ENCODE measurements around the gene C1orf167. TPM values are rescaled to one million over a fixed set of nuclear protein-coding genes. Genes with fewer than 3 reads are reported as not detected.
A peak's percentile ranks its signal among the peaks of the same experiment; 100 is the strongest.

Gene C1orf167
- total RNA-seq, 2 experiments from 2014 or later: not detected

GRCh38 chr1:11805422-11806306, 43.7 kb downstream of the C1orf167 start, which contains the start of the genes CLCN6 and MTHFR:
Gene CLCN6, plus strand, starts transcription at chr1:11806191. Its CDS starts 72 bp downstream, at chr1:11806263.
Gene MTHFR, minus strand, starts transcription at chr1:11805964. Its CDS starts 2,848 bp downstream, at chr1:11803116.
- Mint-ChIP-seq H3K4me1 (peaks cover 49% of the 10 kb centered on the region), H3K36me3 (peaks cover 4% of the 10 kb centered on the region), H3K27me3 (no peaks in the 10 kb centered on the region), H3K9me3 (no peaks in the 10 kb centered on the region), H3K4me3 (peak within 1 kb of the TSS; percentile 93), H3K27ac (peak within 1 kb of the TSS; percentile 87)
- DNase-seq: peak; percentile 99

- no peak for DNase-seq
- Mint-ChIP-seq H3K27me3 (no peaks in the 10 kb centered on the region), H3K4me1 (peaks cover 49% of the 10 kb centered on the region), H3K27ac (peak overlapping the region; percentile 87), H3K36me3 (peaks cover 4% of the 10 kb centered on the region), H3K9me3 (no peaks in the 10 kb centered on the region), H3K4me3 (peak overlapping the region; percentile 93)
These were observed 44.4 kb downstream of the C1orf167 start for GRCh38 chr1:11806307-11806936.

DNA sequence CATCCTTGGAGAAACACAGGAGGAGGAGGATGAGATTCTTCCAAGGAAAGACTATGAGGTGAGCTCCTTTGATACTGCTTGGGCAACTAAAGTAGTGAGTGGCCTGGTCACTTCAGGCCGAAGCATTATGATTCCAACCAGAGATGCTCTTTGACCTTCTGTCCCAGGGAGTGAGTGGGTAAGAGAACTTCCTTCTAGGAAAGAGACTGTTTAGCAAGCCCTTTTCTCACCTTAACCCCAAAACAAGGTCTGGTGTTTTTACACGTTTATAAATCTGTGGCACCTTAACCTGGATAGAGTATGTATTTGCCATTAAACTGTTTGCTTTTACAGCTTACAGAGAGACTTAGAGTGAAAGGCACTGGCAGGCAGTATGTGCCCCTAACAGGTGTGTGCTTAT, 45.1 kb downstream of the C1orf167 start:
- no peaks in the 10 kb centered on the region for H3K9me3 Mint-ChIP-seq
- no peaks in the 10 kb centered on the region for H3K27me3 Mint-ChIP-seq
- peak overlapping the region; percentile 93 for H3K4me3 Mint-ChIP-seq
- peaks cover 10% of the 10 kb centered on the region for H3K36me3 Mint-ChIP-seq
- peak overlapping the region; percentile 87 for H3K27ac Mint-ChIP-seq
- DNase-seq: no peak
- H3K4me1 Mint-ChIP-seq: peaks cover 50% of the 10 kb centered on the region

- Mint-ChIP-seq H3K9me3 (no peaks in the 10 kb centered on the region), H3K27me3 (no peaks in the 10 kb centered on the region), H3K36me3 (peaks cover 14% of the 10 kb centered on the region), H3K4me1 (peaks cover 11% of the 10 kb centered on the region), H3K27ac (no peak overlapping the region), H3K4me3 (no peak overlapping the region)
- no peak for DNase-seq
These were observed 51.0 kb downstream of the C1orf167 start for GRCh38 chr1:11813021-11813420.

DNA sequence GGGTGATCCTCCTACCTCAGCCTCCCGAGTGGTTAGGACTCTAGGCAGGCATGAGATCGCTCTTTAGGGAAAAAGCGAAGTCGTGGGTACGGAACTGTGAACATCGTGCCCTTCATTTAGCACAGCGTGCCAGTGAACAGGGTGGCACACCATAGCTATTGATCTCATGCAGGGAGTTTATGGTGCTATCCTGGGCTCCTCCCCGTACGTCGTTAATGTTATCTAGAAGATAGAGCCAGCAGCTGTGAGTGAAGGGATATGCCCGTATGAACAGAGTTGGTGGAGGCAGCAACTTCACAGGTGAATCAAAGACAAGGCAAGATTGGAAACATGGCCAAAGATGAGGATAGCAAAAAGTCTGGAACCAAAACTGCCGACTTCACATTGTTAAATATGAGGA, 55.2 kb downstream of the C1orf167 start:
- Mint-ChIP-seq H3K36me3 (peaks cover 8% of the 10 kb centered on the region), H3K4me3 (no peak overlapping the region), H3K27me3 (no peaks in the 10 kb centered on the region), H3K27ac (no peak overlapping the region), H3K4me1 (peaks cover 2% of the 10 kb centered on the region), H3K9me3 (no peaks in the 10 kb centered on the region)
- DNase-seq: no peak

GRCh38 chr1:11822091-11822490, 60.1 kb downstream of the C1orf167 start:
- DNase-seq: no peak
- Mint-ChIP-seq H3K36me3 (peaks cover 6% of the 10 kb centered on the region), H3K4me1 (no peaks in the 10 kb centered on the region), H3K27me3 (no peaks in the 10 kb centered on the region), H3K27ac (no peak overlapping the region), H3K9me3 (no peaks in the 10 kb centered on the region), H3K4me3 (no peak overlapping the region)

GRCh38 chr1:11823366-11824137, 61.6 kb downstream of the C1orf167 start:
- Mint-ChIP-seq H3K27me3 (no peaks in the 10 kb centered on the region), H3K9me3 (no peaks in the 10 kb centered on the region), H3K4me3 (no peak overlapping the region), H3K4me1 (no peaks in the 10 kb centered on the region), H3K27ac (no peak overlapping the region), H3K36me3 (peaks cover 4% of the 10 kb centered on the region)
- no peak for DNase-seq

- Mint-ChIP-seq H3K9me3 (no peaks in the 10 kb centered on the region), H3K27me3 (no peaks in the 10 kb centered on the region)
- no peak for DNase-seq
These were observed 63.1 kb downstream of the C1orf167 start for GRCh38 chr1:11825131-11825530.

GRCh38 chr1:11826946-11827345, 65.0 kb downstream of the C1orf167 start:
- Mint-ChIP-seq H3K36me3 (peaks cover 3% of the 10 kb centered on the region), H3K4me1 (no peaks in the 10 kb centered on the region), H3K27ac (no peak overlapping the region), H3K4me3 (no peak overlapping the region), H3K27me3 (no peaks in the 10 kb centered on the region), H3K9me3 (no peaks in the 10 kb centered on the region)
- DNase-seq: no peak

More at GRCh38 chr1:11825131-11825530, 63.1 kb downstream of the C1orf167 start:
- Mint-ChIP-seq H3K36me3 (peaks cover 2% of the 10 kb centered on the region), H3K4me1 (no peaks in the 10 kb centered on the region), H3K27ac (no peak overlapping the region), H3K4me3 (no peak overlapping the region)

DNA sequence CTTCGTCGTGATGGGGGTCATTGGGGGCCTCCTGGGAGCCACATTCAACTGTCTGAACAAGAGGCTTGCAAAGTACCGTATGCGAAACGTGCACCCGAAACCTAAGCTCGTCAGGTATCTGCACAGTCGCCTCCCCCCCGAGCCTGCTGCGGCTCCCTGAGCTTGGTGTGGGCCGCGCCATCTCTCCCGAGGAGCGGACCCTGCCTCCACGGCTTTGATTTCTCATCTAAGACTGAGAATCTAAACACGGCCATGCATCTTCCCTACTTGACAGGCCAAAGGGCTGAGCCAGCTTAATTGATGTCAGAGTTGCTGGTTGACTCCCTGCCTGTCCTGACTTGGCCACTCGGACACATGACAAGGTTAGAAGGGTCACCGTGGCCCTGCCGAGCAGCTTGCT, 66.5 kb downstream of the C1orf167 start:
- no peak for DNase-seq
- Mint-ChIP-seq H3K27ac (no peak overlapping the region), H3K4me1 (no peaks in the 10 kb centered on the region), H3K9me3 (no peaks in the 10 kb centered on the region), H3K27me3 (no peaks in the 10 kb centered on the region), H3K36me3 (peaks cover 5% of the 10 kb centered on the region), H3K4me3 (no peak overlapping the region)

DNA sequence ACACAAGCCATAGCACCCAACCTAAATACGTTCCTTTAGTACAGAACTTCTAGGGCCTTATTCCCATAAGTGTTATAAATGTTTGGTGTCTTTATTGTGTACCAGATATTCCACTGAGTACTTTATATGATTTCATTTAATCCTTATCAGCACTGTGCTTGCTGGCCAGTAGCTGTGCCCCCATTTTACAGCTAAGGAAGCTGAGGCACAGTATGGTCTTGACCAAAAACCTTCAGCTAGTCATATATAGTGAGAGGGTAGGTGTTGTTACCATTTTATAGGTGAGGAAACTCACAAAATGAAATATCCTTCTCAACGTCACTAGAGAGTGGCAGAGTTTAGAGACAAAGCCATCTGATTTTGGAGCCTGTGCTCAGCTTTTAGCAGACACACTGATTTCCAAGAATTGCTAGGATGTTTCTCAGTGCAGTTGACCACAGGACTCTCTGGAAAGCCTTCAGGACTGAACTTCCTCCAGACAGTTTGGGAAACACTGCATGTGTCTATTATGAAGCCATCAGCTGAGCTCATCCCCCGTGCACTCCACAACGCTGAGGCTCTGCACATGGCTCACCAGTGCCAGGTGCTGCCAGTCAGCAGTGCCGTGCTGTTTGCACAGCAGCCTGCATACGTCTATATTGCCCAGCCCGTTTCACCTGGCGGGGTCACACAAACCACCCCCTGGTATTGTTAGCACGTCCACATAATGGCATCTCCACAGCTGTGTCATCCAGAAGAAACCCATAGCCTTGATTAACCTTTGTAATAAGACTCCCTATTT, 70.1 kb downstream of the C1orf167 start:
- no peak for DNase-seq
- Mint-ChIP-seq H3K4me3 (no peak overlapping the region), H3K4me1 (no peaks in the 10 kb centered on the region), H3K36me3 (peaks cover 5% of the 10 kb centered on the region), H3K27me3 (no peaks in the 10 kb centered on the region), H3K9me3 (no peaks in the 10 kb centered on the region), H3K27ac (no peak overlapping the region)

DNA sequence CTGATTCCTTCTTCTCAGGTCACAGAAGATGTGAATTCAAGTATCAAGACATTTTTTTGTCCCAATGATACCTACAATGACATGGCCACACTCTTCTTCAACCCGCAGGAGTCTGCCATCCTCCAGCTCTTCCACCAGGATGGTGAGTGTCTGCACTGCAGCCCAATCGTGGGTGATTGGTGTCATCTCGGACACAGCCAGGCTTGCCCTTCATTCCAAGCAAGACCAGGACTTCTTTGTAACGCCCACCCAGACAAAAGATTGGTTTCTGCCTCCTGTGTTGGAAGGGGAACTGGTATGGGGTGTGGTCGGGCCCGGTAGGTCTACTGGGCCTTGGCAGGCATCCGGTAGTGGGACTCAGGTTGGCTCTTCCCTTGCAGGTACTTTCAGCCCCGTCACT, 71.5 kb downstream of the C1orf167 start:
- no peak for DNase-seq
- no peaks in the 10 kb centered on the region for H3K9me3 Mint-ChIP-seq
- H3K27ac Mint-ChIP-seq: no peak overlapping the region
- no peaks in the 10 kb centered on the region for H3K27me3 Mint-ChIP-seq
- peaks cover 6% of the 10 kb centered on the region for H3K36me3 Mint-ChIP-seq
- H3K4me1 Mint-ChIP-seq: peaks cover 1% of the 10 kb centered on the region
- no peak overlapping the region for H3K4me3 Mint-ChIP-seq

GRCh38 chr1:11833900-11834299, 71.9 kb downstream of the C1orf167 start:
- H3K27ac Mint-ChIP-seq: no peak overlapping the region
- H3K4me1 Mint-ChIP-seq: peaks cover 2% of the 10 kb centered on the region
- DNase-seq: no peak
- H3K4me3 Mint-ChIP-seq: no peak overlapping the region
- H3K36me3 Mint-ChIP-seq: peaks cover 8% of the 10 kb centered on the region
- H3K9me3 Mint-ChIP-seq: no peaks in the 10 kb centered on the region
- H3K27me3 Mint-ChIP-seq: no peaks in the 10 kb centered on the region

- H3K36me3 Mint-ChIP-seq: peaks cover 5% of the 10 kb centered on the region
- H3K27me3 Mint-ChIP-seq: no peaks in the 10 kb centered on the region
- no peaks in the 10 kb centered on the region for H3K9me3 Mint-ChIP-seq
- H3K4me3 Mint-ChIP-seq: no peak overlapping the region
- peaks cover 2% of the 10 kb centered on the region for H3K4me1 Mint-ChIP-seq
- H3K27ac Mint-ChIP-seq: no peak overlapping the region
- no peak for DNase-seq
These were observed 73.6 kb downstream of the C1orf167 start for GRCh38 chr1:11835441-11836225.
